ENCODE data around the gene AP3B2. TPM values are rescaled to one million over a fixed set of nuclear protein-coding genes. Genes with fewer than 3 reads are reported as not detected.
A peak's percentile ranks its signal among the peaks of the same experiment; 100 is the strongest.
"Not testable (repeated sequence)": the region's sequence is repeated elsewhere in the genome, so short reads cannot be mapped to it uniquely, and the experiment has no call there.

AP3B2 gene
- total and polyA plus RNA-seq, 5 experiments from 2014 or later, result 0.20 to 1.7 (median 0.36) TPM

- DNase-seq (peak in 3 of 10 donors; percentile 10 to 15 (median 15)), ATAC-seq (no peak)
- Mint-ChIP-seq H3K4me1 (peaks cover 9 to 20% (median 13%) of the 10 kb centered on the region in 4 donors), H3K27me3 (peaks cover 8 to 31% (median 10%) of the 10 kb centered on the region in 5 donors), H3K36me3 (peaks cover 0 to 2% (median 0%) of the 10 kb centered on the region in 3 donors), H3K27ac (peak overlapping the region in 5 of 10 donors; percentile 63 to 84 (median 74)), H3K9me3 (no peaks in the 10 kb centered on the region), H3K4me3 (peak overlapping the region; percentile 71 to 88 (median 80))
- POLR2A ChIA-PET, result interaction anchor here (1.3 to 1.5 kb wide), 2 partner anchors 34 to 35 kb away, joined by 3 to 9 read pairs; no protein-coding TSS in a partner anchor
These were observed 63.2 kb downstream of the AP3B2 start for GRCh38 chr15:82646250-82647044.

- ATAC-seq, DNase-seq, H3K36me3 Mint-ChIP-seq, H3K27ac Mint-ChIP-seq, H3K9me3 Mint-ChIP-seq: not testable (repeated sequence)
- POLR2A ChIA-PET, result interaction anchor here (0.6 to 1.3 kb wide), 2 partner anchors 27 to 36 kb away, joined by 3 to 4 read pairs; no protein-coding TSS in a partner anchor
- peaks cover 16 to 37% (median 21%) of the 10 kb centered on the region in 5 donors for H3K27me3 Mint-ChIP-seq
- H3K4me3 Mint-ChIP-seq, result peak overlapping the region in 5 of 10 donors; percentile 20 to 74 (median 57)
- peaks cover 9 to 20% (median 13%) of the 10 kb centered on the region in 4 donors for H3K4me1 Mint-ChIP-seq
These were observed 64.5 kb downstream of the AP3B2 start for GRCh38 chr15:82644967-82645852.

- H3K27ac Mint-ChIP-seq, result no peak overlapping the region
- no peaks in the 10 kb centered on the region for H3K9me3 Mint-ChIP-seq
- no peak overlapping the region for H3K4me3 Mint-ChIP-seq
- peaks cover 18 to 46% (median 29%) of the 10 kb centered on the region in 5 donors for H3K27me3 Mint-ChIP-seq
- DNase-seq (no peak), ATAC-seq (no peak)
- peaks cover 10 to 16% (median 11%) of the 10 kb centered on the region in 4 donors for H3K4me1 Mint-ChIP-seq
- POLR2A ChIA-PET, result no interaction called here
- peaks cover 0 to 4% (median 4%) of the 10 kb centered on the region in 3 donors for H3K36me3 Mint-ChIP-seq
These were observed 65.7 kb downstream of the AP3B2 start for GRCh38 chr15:82643992-82644391.

GRCh38 chr15:82642656-82643055, 67.0 kb downstream of the AP3B2 start:
- Mint-ChIP-seq H3K27me3 (peaks cover 19 to 44% (median 29%) of the 10 kb centered on the region in 5 donors), H3K9me3 (no peaks in the 10 kb centered on the region)

GRCh38 chr15:82641129-82641798, 68.4 kb downstream of the AP3B2 start:
- Mint-ChIP-seq H3K36me3 (peaks cover 0 to 4% (median 4%) of the 10 kb centered on the region in 3 donors), H3K4me3 (no peak overlapping the region), H3K27me3 (peaks cover 22 to 50% (median 29%) of the 10 kb centered on the region in 5 donors), H3K9me3 (no peaks in the 10 kb centered on the region), H3K27ac (no peak overlapping the region), H3K4me1 (peaks cover 2 to 5% (median 4%) of the 10 kb centered on the region in 4 donors)
- POLR2A ChIA-PET, result no interaction called here
- DNase-seq (no peak), ATAC-seq (no peak)

More at GRCh38 chr15:82642656-82643055, 67.0 kb downstream of the AP3B2 start:
- DNase-seq (no peak), ATAC-seq (no peak)
- Mint-ChIP-seq H3K36me3 (peaks cover 0 to 4% (median 4%) of the 10 kb centered on the region in 3 donors), H3K4me1 (peaks cover 4 to 7% (median 5%) of the 10 kb centered on the region in 4 donors), H3K4me3 (no peak overlapping the region), H3K27ac (no peak overlapping the region)
- POLR2A ChIA-PET, result no interaction called here

- H3K9me3 Mint-ChIP-seq, result no peaks in the 10 kb centered on the region
- H3K36me3 Mint-ChIP-seq, result peaks cover 0 to 4% (median 4%) of the 10 kb centered on the region in 3 donors
- H3K4me3 Mint-ChIP-seq, result no peak overlapping the region
- H3K27me3 Mint-ChIP-seq, result peaks cover 23 to 51% (median 28%) of the 10 kb centered on the region in 5 donors
- no peak overlapping the region for H3K27ac Mint-ChIP-seq
- no peak for DNase-seq
- no peak for ATAC-seq
- H3K4me1 Mint-ChIP-seq, result peaks cover 0 to 2% (median under 1%) of the 10 kb centered on the region in 4 donors
- POLR2A ChIA-PET, result no interaction called here
These were observed 69.0 kb downstream of the AP3B2 start for GRCh38 chr15:82640672-82641071.

GRCh38 chr15:82635798-82636197, 73.9 kb downstream of the AP3B2 start:
- Mint-ChIP-seq H3K4me3 (no peak overlapping the region), H3K27ac (no peak overlapping the region), H3K36me3 (peaks cover 0 to 4% (median 2%) of the 10 kb centered on the region in 3 donors), H3K27me3 (peaks cover 5 to 33% (median 19%) of the 10 kb centered on the region in 5 donors), H3K9me3 (no peaks in the 10 kb centered on the region), H3K4me1 (peaks cover 0 to 1% (median 0%) of the 10 kb centered on the region in 4 donors)
- POLR2A ChIA-PET, result no interaction called here
- no peak for DNase-seq
- ATAC-seq, result no peak

- Mint-ChIP-seq H3K27me3 (peaks cover 0 to 4% (median 0%) of the 10 kb centered on the region in 5 donors), H3K4me3 (no peak overlapping the region)
- POLR2A ChIA-PET, result no interaction called here
These were observed 79.6 kb downstream of the AP3B2 start for GRCh38 chr15:82630033-82630432.

GRCh38 chr15:82625136-82625535, 84.5 kb downstream of the AP3B2 start:
- Mint-ChIP-seq H3K4me3 (no peak overlapping the region), H3K9me3 (no peaks in the 10 kb centered on the region), H3K27ac (no peak overlapping the region), H3K27me3 (no peaks in the 10 kb centered on the region), H3K36me3 (peaks cover 0 to 9% (median 4%) of the 10 kb centered on the region in 3 donors), H3K4me1 (no peaks in the 10 kb centered on the region)
- ATAC-seq (no peak), DNase-seq (no peak)
- POLR2A ChIA-PET, result no interaction called here

More at GRCh38 chr15:82630033-82630432, 79.6 kb downstream of the AP3B2 start:
- H3K9me3 Mint-ChIP-seq, result no peaks in the 10 kb centered on the region
- peaks cover 0 to 4% (median 0%) of the 10 kb centered on the region in 3 donors for H3K36me3 Mint-ChIP-seq
- no peak for DNase-seq
- H3K27ac Mint-ChIP-seq, result no peak overlapping the region
- H3K4me1 Mint-ChIP-seq, result no peaks in the 10 kb centered on the region
- no peak for ATAC-seq

- POLR2A ChIA-PET, result no interaction called here
- no peaks in the 10 kb centered on the region for H3K4me1 Mint-ChIP-seq
- no peaks in the 10 kb centered on the region for H3K27me3 Mint-ChIP-seq
- H3K9me3 Mint-ChIP-seq, result no peaks in the 10 kb centered on the region
- no peak overlapping the region for H3K27ac Mint-ChIP-seq
- H3K4me3 Mint-ChIP-seq, result no peak overlapping the region
- peaks cover 0 to 9% (median 4%) of the 10 kb centered on the region in 3 donors for H3K36me3 Mint-ChIP-seq
- no peak for DNase-seq
- ATAC-seq, result no peak
These were observed 85.2 kb downstream of the AP3B2 start for GRCh38 chr15:82624438-82624837.

- Mint-ChIP-seq H3K27ac (no peak overlapping the region), H3K36me3 (peaks cover 0 to 9% (median 4%) of the 10 kb centered on the region in 3 donors), H3K9me3 (no peaks in the 10 kb centered on the region), H3K4me1 (no peaks in the 10 kb centered on the region), H3K4me3 (no peak overlapping the region), H3K27me3 (no peaks in the 10 kb centered on the region)
- no peak for DNase-seq
- no peak for ATAC-seq
- POLR2A ChIA-PET, result no interaction called here
These were observed 85.7 kb downstream of the AP3B2 start for GRCh38 chr15:82624008-82624407.

- no peaks in the 10 kb centered on the region for H3K9me3 Mint-ChIP-seq
- POLR2A ChIA-PET, result no interaction called here
- DNase-seq (no peak), ATAC-seq (no peak)
- peaks cover 0 to 4% (median 0%) of the 10 kb centered on the region in 5 donors for H3K27me3 Mint-ChIP-seq
- peaks cover 0 to under 1% (median 0%) of the 10 kb centered on the region in 4 donors for H3K4me1 Mint-ChIP-seq
- no peak overlapping the region for H3K4me3 Mint-ChIP-seq
- peaks cover 0 to 12% (median 4%) of the 10 kb centered on the region in 3 donors for H3K36me3 Mint-ChIP-seq
- no peak overlapping the region for H3K27ac Mint-ChIP-seq
These were observed 87.7 kb downstream of the AP3B2 start for GRCh38 chr15:82621970-82622369.

Data from naive thymus-derived CD8-positive, alpha-beta T cell (primary cell).